Measurements from ENCODE around the gene ZBTB49.

The ZBTB49 gene

GRCh38 chr4:4277531-4277930, 12.5 kb upstream of the ZBTB49 start:
- H3K4me3 ChIP-seq (ENCODE audit: low read depth, low read length): no peak overlapping the region

GRCh38 chr4:4281787-4282186, 8.3 kb upstream of the ZBTB49 start:
- no peak overlapping the region for H3K4me3 ChIP-seq (ENCODE audit: low read depth, low read length)

- H3K4me3 ChIP-seq (ENCODE audit: low read depth, low read length): no peak overlapping the region
Measured at GRCh38 chr4:4284827-4285618, 5.0 kb upstream of the ZBTB49 start.

- H3K4me3 ChIP-seq (ENCODE audit: low read depth, low read length): no peak overlapping the region
Measured at GRCh38 chr4:4288098-4288497, 2.0 kb upstream of the ZBTB49 start.

GRCh38 chr4:4289055-4289454, 996 bp upstream of the ZBTB49 start:
- peak overlapping the region; percentile 97 for H3K4me3 ChIP-seq (ENCODE audit: low read depth, low read length)

- H3K4me3 ChIP-seq (ENCODE audit: low read depth, low read length): peak overlapping the region; percentile 97
Measured at GRCh38 chr4:4289597-4289940, 482 bp upstream of the ZBTB49 start.

- H3K4me3 ChIP-seq (ENCODE audit: low read depth, low read length): no peak overlapping the region
Measured at GRCh38 chr4:4293279-4293678, 3.2 kb downstream of the ZBTB49 start.

GRCh38 chr4:4296283-4296846, 6.3 kb downstream of the ZBTB49 start:
- H3K4me3 ChIP-seq (ENCODE audit: low read depth, low read length): no peak overlapping the region

- no peak overlapping the region for H3K4me3 ChIP-seq (ENCODE audit: low read depth, low read length)
Measured at GRCh38 chr4:4299006-4299405, 9.0 kb downstream of the ZBTB49 start.

GRCh38 chr4:4302001-4302400, 11.9 kb downstream of the ZBTB49 start:
- no peak overlapping the region for H3K4me3 ChIP-seq (ENCODE audit: low read depth, low read length)

- no peak overlapping the region for H3K4me3 ChIP-seq (ENCODE audit: low read depth, low read length)
Measured at GRCh38 chr4:4302416-4302815, 12.4 kb downstream of the ZBTB49 start.

GRCh38 chr4:4306920-4307319, 16.9 kb downstream of the ZBTB49 start:
- H3K4me3 ChIP-seq (ENCODE audit: low read depth, low read length): no peak overlapping the region

- H3K4me3 ChIP-seq (ENCODE audit: low read depth, low read length): no peak overlapping the region
Measured at GRCh38 chr4:4308800-4309441, 18.9 kb downstream of the ZBTB49 start.

GRCh38 chr4:4311193-4311592, 21.1 kb downstream of the ZBTB49 start:
- H3K4me3 ChIP-seq (ENCODE audit: low read depth, low read length): no peak overlapping the region

- no peak overlapping the region for H3K4me3 ChIP-seq (ENCODE audit: low read depth, low read length)
Measured at GRCh38 chr4:4315461-4316149, 25.6 kb downstream of the ZBTB49 start.

GRCh38 chr4:4316150-4316495, 26.1 kb downstream of the ZBTB49 start:
- H3K4me3 ChIP-seq (ENCODE audit: low read depth, low read length): no peak overlapping the region

GRCh38 chr4:4317496-4318232, 27.6 kb downstream of the ZBTB49 start:
- H3K4me3 ChIP-seq (ENCODE audit: low read depth, low read length): no peak overlapping the region

GRCh38 chr4:4320528-4320927, 30.5 kb downstream of the ZBTB49 start:
- H3K4me3 ChIP-seq (ENCODE audit: low read depth, low read length): no peak overlapping the region

- H3K4me3 ChIP-seq (ENCODE audit: low read depth, low read length): no peak overlapping the region
Measured at GRCh38 chr4:4320951-4321714, 31.1 kb downstream of the ZBTB49 start.

- H3K4me3 ChIP-seq (ENCODE audit: low read depth, low read length): no peak overlapping the region
Measured at GRCh38 chr4:4321951-4322688, 32.1 kb downstream of the ZBTB49 start.
